Stimulated activated CD4-positive, alpha-beta T cell treated with anti-CD3 and anti-CD28 coated beads, Interleukin-1b, Interleukin-23, amount 100 ng/mL, for 24 hours (primary cell): ENCODE measurements around the gene SVBP.

Experiments used
- DNase-seq, 4 experiments: peaks; one replicate each; pipeline ENCODE4 v3.0.0-alpha.2; 2020; ENCODE audit warnings: low read depth in 4 of 4, low spot score in 1 of 4

The SVBP gene

DNA sequence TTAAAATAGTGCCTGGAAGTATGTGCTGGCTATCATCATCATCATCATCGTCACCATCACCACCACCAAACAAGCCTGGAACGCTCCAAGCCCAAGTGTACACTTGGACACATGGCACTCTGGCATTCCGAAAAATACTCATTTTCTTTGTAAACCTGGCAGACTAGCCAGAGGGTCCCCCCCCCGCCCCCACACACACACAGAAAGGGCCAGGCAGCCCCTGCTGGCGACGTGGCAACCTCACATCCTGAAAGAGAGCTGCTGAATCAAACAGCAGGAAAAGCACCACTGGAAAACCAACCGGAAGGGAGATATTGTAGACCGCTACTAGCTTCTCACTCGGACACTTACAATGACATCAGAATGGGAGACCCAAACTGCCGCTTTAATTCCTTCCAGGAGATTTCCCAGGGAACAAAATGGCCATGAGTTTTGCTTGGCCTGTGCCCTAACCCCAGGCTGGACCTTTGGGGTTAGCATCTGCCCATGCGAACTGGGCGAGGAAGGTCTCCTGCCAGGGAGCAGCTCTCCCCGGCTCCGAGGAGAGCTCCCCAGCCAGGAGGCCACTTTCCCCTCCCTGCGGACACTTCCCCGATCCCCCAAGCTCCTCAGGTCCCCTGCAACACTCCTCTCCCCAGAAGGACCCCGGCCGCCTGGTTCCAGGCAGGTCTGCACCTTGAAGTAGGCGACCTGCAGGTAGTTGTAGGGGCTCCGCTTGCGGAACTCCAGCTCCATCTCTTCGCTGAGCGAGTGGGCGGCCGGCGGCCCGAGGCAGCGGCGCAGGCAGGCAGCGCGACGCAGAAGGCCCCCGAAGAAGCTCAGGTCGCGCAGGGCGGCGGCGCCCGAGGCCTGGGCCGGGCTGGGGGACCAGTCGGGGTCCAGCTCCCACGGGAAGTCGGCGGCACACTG is 51.1 kb downstream of the SVBP start:
- peak; percentile 17 to 36 (median 30) for DNase-seq

DNA sequence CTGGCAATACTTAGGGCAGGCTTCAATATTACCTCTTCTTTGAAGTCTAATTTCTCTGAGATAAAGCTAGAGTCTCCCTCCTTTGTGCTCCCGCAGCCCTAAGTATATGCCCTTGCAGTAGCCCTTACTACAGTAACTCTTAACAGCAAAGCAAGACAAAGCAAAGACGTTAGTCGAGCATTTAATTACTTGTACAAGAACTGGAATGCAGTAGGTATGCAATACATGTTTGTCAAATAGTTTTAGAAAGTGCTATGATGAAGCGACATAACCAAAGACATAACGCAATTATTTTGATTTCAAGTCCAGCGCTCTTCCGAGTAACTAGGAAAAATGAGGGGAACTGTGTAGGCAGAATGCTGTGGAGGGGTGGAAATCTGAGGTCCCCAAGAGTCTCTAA is 51.9 kb downstream of the SVBP start:
- no peak for DNase-seq

GRCh38 chr1:42762269-42762668 is 54.9 kb downstream of the SVBP start:
- DNase-seq: no peak

- no peak for DNase-seq
These were observed 55.6 kb downstream of the SVBP start for GRCh38 chr1:42761567-42761966.

- no peak for DNase-seq
These were observed 58.1 kb downstream of the SVBP start for GRCh38 chr1:42759114-42759513.

DNA sequence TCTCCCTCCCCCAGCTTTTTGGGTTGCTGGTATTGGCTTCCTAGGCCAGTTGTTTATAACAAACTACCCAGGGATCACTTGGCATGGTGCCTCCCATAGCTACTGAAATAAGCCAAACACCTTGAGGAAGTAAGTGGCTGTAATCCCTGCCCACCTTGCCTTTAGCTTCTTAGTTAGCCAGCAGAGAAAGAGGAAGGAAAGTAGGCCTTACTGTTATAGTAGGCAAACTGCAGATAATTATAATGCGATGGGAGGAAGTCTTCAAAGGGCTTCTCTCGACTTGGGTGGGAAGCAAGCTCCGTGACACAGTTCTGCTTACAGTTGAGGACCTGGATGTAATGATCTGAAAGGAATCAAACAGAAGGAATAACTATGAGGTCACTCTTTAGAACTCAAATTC is 58.6 kb downstream of the SVBP start:
- no peak for DNase-seq

DNA sequence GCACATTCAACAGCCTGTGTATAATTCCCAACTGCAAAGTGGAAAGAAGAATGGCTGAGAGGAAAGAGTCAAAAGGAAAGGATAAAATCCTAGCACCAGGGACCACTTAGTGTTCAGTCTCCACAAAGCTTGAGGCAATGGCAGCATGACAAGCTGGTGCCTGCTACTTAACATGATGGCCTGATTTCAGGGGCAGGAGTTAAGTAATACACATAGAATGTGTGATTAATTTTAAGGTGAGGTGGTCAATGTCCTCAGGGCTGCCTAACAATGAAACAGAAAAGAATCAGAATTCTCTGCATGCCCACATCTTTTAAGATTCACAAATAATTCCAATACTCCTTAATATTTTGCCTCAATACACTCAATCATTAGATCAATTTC is 59.3 kb downstream of the SVBP start:
- DNase-seq: no peak
